SK-N-MC (cell line): ENCODE measurements around the gene SWT1.

Experiments
- DNase-seq: peaks from one replicate; pipeline ENCODE4 v3.0.0-alpha.2; 2011; ENCODE audit warnings: low read depth, low spot score
- H3K27ac ChIP-seq: fragments of 200-600 bp; sonication (generic); 2 replicates; pipeline ENCODE4 v1.5.1; 2016; ENCODE audit warnings: mixed run types
- H3K36me3 ChIP-seq: fragments of 200-600 bp; sonication (generic); 2 replicates; pipeline ENCODE4 v1.6.1; 2017; ENCODE audit warnings: antibody characterized with exemption, low read length, mixed read lengths; ENCODE audit not compliant: insufficient read depth
- H3K4me3 ChIP-seq: fragments of 200-600 bp; sonication (generic); 2 replicates; pipeline ENCODE4 v1.5.1; 2016
- H3K9ac ChIP-seq: fragments of 200-600 bp; sonication (generic); 2 replicates; pipeline ENCODE4 v1.8.0; 2017; ENCODE audit warnings: mixed run types, mixed read lengths; ENCODE audit not compliant: insufficient read length
- H3K9me3 ChIP-seq: fragments of 200-600 bp; sonication (generic); 2 replicates; pipeline ENCODE4 v1.6.1; 2017; ENCODE audit warnings: low read depth, mild to moderate bottlenecking, antibody characterized with exemption, low read length, moderate library complexity, mixed read lengths
- EZH2 ChIP-seq: fragments of 200-600 bp; sonication (generic); IDR thresholded peaks from one replicate; pipeline ENCODE4 v1.6.1; 2017; ENCODE audit warnings: antibody characterized with exemption
- FOXP2 ChIP-seq: optimal IDR thresholded peaks from 2 replicates; pipeline ENCODE3; 2011; ENCODE audit warnings: mild to moderate bottlenecking, moderate library complexity; ENCODE audit not compliant: insufficient read depth; ENCODE audit errors: extremely low read length, control extremely low read depth
- POLR2AphosphoS5 ChIP-seq: IDR thresholded peaks from 2 replicates; pipeline ENCODE4 v1.6.1; 2012; ENCODE audit warnings: mild to moderate bottlenecking, low read depth, low read length, borderline replicate concordance

Gene SWT1

GRCh38 chr1:185289880-185290279 lies 132.9 kb downstream of the SWT1 start:
- Histone ChIP-seq H3K4me3 (no peak overlapping the region), H3K9me3 (no peaks in the 10 kb centered on the region), H3K36me3 (peaks cover 13% of the 10 kb centered on the region), H3K27ac (no peak overlapping the region), H3K9ac (no peak overlapping the region)
- TF ChIP-seq POLR2AphosphoS5 = peak; percentile 26; the same call in 1 of the 2 replicates
- no peak for TF ChIP-seq FOXP2
- no peak for DNase-seq

GRCh38 chr1:185291159-185291558 lies 134.2 kb downstream of the SWT1 start:
- no peak overlapping the region for H3K9ac ChIP-seq
- H3K27ac ChIP-seq = peak overlapping the region; percentile 27
- TF ChIP-seq EZH2 (no peak), FOXP2 (no peak), POLR2AphosphoS5 (no peak; the same call in 1 of the 2 replicates)
- no peaks in the 10 kb centered on the region for H3K9me3 ChIP-seq
- peaks cover 26% of the 10 kb centered on the region for H3K36me3 ChIP-seq
- DNase-seq = no peak
- H3K4me3 ChIP-seq = no peak overlapping the region

GRCh38 chr1:185291652-185292051 lies 134.7 kb downstream of the SWT1 start:
- no peak overlapping the region for H3K9ac ChIP-seq
- no peak for DNase-seq
- TF ChIP-seq EZH2 = no peak
- no peak for TF ChIP-seq FOXP2
- no peak; the same call in 1 of the 2 replicates for TF ChIP-seq POLR2AphosphoS5
- peaks cover 31% of the 10 kb centered on the region for H3K36me3 ChIP-seq
- H3K4me3 ChIP-seq = no peak overlapping the region
- no peaks in the 10 kb centered on the region for H3K9me3 ChIP-seq
- peak overlapping the region; percentile 27; the same call in 1 of the 2 replicates for H3K27ac ChIP-seq

GRCh38 chr1:185292237-185292636 lies 135.3 kb downstream of the SWT1 start:
- Histone ChIP-seq H3K27ac (peak overlapping the region; percentile 27), H3K9me3 (no peaks in the 10 kb centered on the region), H3K36me3 (peaks cover 37% of the 10 kb centered on the region), H3K9ac (no peak overlapping the region), H3K4me3 (no peak overlapping the region)
- DNase-seq = no peak
- TF ChIP-seq FOXP2 = no peak
- no peak for TF ChIP-seq EZH2
- no peak for TF ChIP-seq POLR2AphosphoS5

- H3K9me3 ChIP-seq = no peaks in the 10 kb centered on the region
- peak overlapping the region; percentile 58; the same call in 1 of the 2 replicates for H3K27ac ChIP-seq
- H3K9ac ChIP-seq = no peak overlapping the region
- H3K4me3 ChIP-seq = no peak overlapping the region
- TF ChIP-seq POLR2AphosphoS5 = peak; percentile 58; the same call in 1 of the 2 replicates
- TF ChIP-seq EZH2 = no peak
- no peak for TF ChIP-seq FOXP2
- H3K36me3 ChIP-seq = peaks cover 55% of the 10 kb centered on the region
- DNase-seq = no peak
Measured at GRCh38 chr1:185293967-185294542, 137.1 kb downstream of the SWT1 start.

GRCh38 chr1:185295091-185295490 lies 138.1 kb downstream of the SWT1 start:
- peaks cover 65% of the 10 kb centered on the region for H3K36me3 ChIP-seq
- DNase-seq = no peak
- no peaks in the 10 kb centered on the region for H3K9me3 ChIP-seq
- H3K9ac ChIP-seq = no peak overlapping the region
- H3K27ac ChIP-seq = peak overlapping the region; percentile 55
- H3K4me3 ChIP-seq = no peak overlapping the region
- TF ChIP-seq FOXP2 (no peak), EZH2 (no peak), POLR2AphosphoS5 (no peak)

- Histone ChIP-seq H3K27ac (peak overlapping the region; percentile 23; the same call in 1 of the 2 replicates), H3K4me3 (no peak overlapping the region), H3K36me3 (peaks cover 94% of the 10 kb centered on the region), H3K9ac (no peak overlapping the region), H3K9me3 (no peaks in the 10 kb centered on the region)
- no peak for DNase-seq
- TF ChIP-seq POLR2AphosphoS5 (0 out of 2 replicates have a peak, but pooled peaks have one; percentile 4), FOXP2 (no peak), EZH2 (no peak)
Measured at GRCh38 chr1:185297982-185298381, 141.0 kb downstream of the SWT1 start.

- Histone ChIP-seq H3K27ac (no peak overlapping the region), H3K4me3 (no peak overlapping the region), H3K9ac (no peak overlapping the region), H3K36me3 (peaks cover 100% of the 10 kb centered on the region), H3K9me3 (no peaks in the 10 kb centered on the region)
- DNase-seq = no peak
- TF ChIP-seq FOXP2 = no peak
- TF ChIP-seq POLR2AphosphoS5 = no peak
- TF ChIP-seq EZH2 = no peak
Measured at GRCh38 chr1:185300152-185300551, 143.2 kb downstream of the SWT1 start.
